Mucosa of descending colon (tissue), 3 donors: Measurements from ENCODE around the gene COL1A1. TPM values are rescaled to one million over a fixed set of nuclear protein-coding genes. Genes with fewer than 3 reads are reported as not detected.

ENCODE experiments used
- ATAC-seq: fragments of 200-7000 bp; cut with Tn5 transposase; one replicate; pipeline ENCODE4 v1.9.1; 2020; ENCODE audit warnings: mild to moderate bottlenecking, moderate library complexity
- DNase-seq, 3 donors: peaks; one replicate each; pipeline ENCODE4 v3.0.0-alpha.2; 2020
- H3K36me3 ChIP-seq: fragments of 200-600 bp; one replicate; pipeline ENCODE4 v1.8.0; 2021; ENCODE audit warnings: low read depth, mild to moderate bottlenecking
- H3K4me1 ChIP-seq: fragments of 200-600 bp; one replicate; pipeline ENCODE4 v1.8.0; 2021; ENCODE audit warnings: low read depth, mild to moderate bottlenecking
- H3K4me3 ChIP-seq: fragments of 200-600 bp; one replicate; pipeline ENCODE4 v1.8.0; 2021; ENCODE audit warnings: mild to moderate bottlenecking
- H3K9me3 ChIP-seq: fragments of 200-600 bp; one replicate; pipeline ENCODE4 v1.8.0; 2021; ENCODE audit warnings: mild to moderate bottlenecking
- intact Hi-C, 2 donors: fragments of 100-400 bp; cut with DNase I in 1 of 2; cut with micrococcal nuclease in 1 of 2; formaldehyde crosslinking; loops; one replicate each; pipeline versions ENCODE4 v1.11.0 to v1.11.1; 2022; cut with DNase I, micrococcal nuclease
- total RNA-seq, 3 donors: library from RNA; stranded (reverse); fragmentation: NEBNext Ultra II Directional in 2 of 3; extraction: Animal tissue kit (Norgen Biotek cat#: 25700) in 2 of 3; gene quantifications; one replicate each; pipeline versions ENCODE4 v1.2.1 to v1.2.4, GENCODE V29; 2021 to 2023
- TF ChIP-seq, protein P1 (sequence below): fragments of 200-600 bp; IDR thresholded peaks from one replicate; pipeline ENCODE4 v1.8.0; 2022; ENCODE audit warnings: antibody characterized with exemption, mild to moderate bottlenecking
- donor health status: DM: no; HTN: no; CAD: no; lungs with moderate emphysema.
- donor health status: DM: no; HTN: no; CAD: no.
- donor health status: DM: no; HTN: yes; CAD: no.

The COL1A1 gene
- total RNA-seq, 3 donors from 2014 or later = 53.0 to 248 (median 160) TPM

DNA sequence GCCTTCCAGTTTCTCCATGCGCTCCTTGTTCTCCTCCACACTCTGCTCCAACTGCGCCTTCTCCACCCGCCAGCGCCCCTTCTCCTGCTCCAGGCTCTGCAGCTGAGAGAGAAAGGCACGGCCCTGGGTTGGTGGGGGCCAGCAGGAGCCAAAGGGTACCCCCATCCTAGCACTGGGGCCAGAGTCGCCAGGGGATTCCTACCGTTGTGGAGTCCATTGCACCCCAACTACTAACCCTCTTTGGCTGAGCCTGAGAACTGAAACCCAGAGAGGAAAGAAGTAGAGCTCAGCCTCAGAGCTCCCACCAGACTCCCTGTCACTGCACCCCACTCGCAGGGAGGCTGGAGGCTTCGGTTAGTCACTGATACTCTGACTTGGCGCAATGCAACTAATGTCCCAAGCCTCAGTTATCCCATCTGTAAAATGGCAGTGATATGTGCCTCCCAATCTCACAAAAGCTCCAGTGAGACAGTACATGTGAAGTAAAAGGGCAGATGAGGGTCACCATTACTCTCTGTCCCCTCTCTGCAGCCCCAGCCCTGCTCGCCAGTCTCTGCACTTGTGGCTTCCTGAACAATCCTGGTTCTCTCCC, 65.2 kb downstream of the COL1A1 start:
- intact Hi-C loops = no loop called here
- DNase-seq (no peak), ATAC-seq (no peak)
- no peaks in the 10 kb centered on the region for H3K4me1 ChIP-seq
- TF ChIP-seq, protein P1, sequence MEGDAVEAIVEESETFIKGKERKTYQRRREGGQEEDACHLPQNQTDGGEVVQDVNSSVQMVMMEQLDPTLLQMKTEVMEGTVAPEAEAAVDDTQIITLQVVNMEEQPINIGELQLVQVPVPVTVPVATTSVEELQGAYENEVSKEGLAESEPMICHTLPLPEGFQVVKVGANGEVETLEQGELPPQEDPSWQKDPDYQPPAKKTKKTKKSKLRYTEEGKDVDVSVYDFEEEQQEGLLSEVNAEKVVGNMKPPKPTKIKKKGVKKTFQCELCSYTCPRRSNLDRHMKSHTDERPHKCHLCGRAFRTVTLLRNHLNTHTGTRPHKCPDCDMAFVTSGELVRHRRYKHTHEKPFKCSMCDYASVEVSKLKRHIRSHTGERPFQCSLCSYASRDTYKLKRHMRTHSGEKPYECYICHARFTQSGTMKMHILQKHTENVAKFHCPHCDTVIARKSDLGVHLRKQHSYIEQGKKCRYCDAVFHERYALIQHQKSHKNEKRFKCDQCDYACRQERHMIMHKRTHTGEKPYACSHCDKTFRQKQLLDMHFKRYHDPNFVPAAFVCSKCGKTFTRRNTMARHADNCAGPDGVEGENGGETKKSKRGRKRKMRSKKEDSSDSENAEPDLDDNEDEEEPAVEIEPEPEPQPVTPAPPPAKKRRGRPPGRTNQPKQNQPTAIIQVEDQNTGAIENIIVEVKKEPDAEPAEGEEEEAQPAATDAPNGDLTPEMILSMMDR = no peak
- no peak overlapping the region for H3K4me3 ChIP-seq
- peaks cover 3% of the 10 kb centered on the region for H3K36me3 ChIP-seq
- no peaks in the 10 kb centered on the region for H3K9me3 ChIP-seq

DNA sequence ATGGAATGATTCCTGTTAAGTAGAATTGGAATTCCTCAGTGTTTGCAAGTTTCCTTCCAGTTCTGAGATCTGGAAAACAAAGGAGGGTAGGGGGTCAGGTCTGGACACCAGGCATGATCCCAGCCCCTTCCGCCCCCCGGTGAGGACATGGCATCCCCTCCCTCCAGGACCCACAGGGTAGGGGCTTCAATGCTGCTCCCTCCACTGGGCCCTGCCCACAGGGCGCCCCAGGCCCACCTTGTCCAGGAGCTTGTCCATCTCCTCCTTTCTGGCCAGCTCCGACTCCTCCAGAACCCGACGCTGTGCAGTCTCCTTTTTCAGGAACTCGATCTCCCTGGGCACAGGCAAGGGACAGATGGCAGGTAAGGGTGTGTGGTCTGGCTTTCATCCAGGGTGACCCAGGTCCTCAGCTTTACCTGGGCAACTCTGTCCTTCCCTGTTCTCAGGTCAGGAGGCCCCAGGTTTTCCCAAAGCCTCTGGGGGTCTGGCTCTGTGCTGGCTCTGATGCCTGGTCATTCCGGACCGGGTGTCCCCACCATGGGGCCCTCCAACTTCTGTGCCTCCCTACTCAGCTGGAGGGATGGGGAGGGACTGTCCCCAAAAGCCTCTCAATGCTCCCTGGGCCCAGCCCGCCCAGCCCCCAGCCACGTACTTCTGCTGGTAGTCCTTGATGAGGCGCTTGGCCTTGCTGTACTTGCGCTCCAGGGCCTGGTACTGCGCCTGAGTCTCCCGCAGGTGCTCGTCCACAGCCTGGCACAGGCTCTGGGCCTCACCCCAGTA, 65.9 kb downstream of the COL1A1 start:
- DNase-seq (no peak), ATAC-seq (no peak)
- TF ChIP-seq, protein P1 = no peak
- Histone ChIP-seq H3K9me3 (no peaks in the 10 kb centered on the region), H3K4me3 (no peak overlapping the region), H3K4me1 (no peaks in the 10 kb centered on the region), H3K36me3 (peaks cover 3% of the 10 kb centered on the region)
- intact Hi-C loops = no loop called here

DNA sequence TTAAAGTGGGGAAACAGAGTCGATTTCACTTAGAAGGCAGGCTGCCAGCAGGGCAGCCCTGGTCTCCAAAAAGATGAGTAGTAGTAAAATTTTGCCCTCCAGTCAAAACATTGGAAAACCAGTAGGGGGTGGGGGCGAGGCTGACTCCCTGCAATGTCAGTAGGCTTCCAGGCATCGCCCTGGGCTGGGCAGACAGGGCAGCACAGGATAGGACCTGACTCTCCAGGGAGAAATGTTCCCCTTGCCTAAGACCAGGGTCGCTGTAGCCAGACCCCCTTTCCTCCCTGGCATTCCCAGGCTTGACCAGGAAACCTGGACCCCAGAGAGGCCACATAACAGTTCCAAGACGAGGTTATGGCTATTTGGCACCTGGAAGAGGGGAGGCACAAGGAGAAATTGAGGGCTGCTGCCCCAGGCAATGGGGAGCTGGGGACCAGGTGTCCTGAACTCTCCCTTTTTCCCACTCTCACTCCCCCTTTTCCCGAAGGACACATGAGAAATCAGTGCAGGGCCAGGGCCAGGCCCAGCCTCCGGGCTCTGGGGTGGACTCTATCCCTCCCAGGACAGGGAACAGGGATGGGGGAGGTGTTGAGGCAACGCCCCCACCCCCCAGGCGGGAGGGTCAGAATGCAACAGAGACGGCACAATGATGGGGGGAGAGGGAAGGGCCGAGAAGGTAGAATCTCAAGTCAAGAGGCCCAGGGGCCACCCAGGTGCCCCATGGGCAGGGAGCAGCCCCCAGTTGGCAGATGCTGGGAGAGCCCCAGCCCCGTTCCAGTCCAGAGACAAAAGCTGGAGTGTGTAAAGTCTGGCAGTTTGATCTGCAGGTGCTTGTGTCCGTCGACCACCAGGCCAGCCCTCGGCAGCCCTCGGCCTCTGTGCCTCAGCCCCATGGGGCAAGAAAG, 67.0 kb downstream of the COL1A1 start:
- H3K9me3 ChIP-seq = no peaks in the 10 kb centered on the region
- no peak overlapping the region for H3K4me3 ChIP-seq
- ATAC-seq (no peak), DNase-seq (no peak)
- intact Hi-C loops = no loop called here
- H3K4me1 ChIP-seq = peaks cover 7% of the 10 kb centered on the region
- TF ChIP-seq, protein P1 = no peak
- peaks cover 3% of the 10 kb centered on the region for H3K36me3 ChIP-seq

DNA sequence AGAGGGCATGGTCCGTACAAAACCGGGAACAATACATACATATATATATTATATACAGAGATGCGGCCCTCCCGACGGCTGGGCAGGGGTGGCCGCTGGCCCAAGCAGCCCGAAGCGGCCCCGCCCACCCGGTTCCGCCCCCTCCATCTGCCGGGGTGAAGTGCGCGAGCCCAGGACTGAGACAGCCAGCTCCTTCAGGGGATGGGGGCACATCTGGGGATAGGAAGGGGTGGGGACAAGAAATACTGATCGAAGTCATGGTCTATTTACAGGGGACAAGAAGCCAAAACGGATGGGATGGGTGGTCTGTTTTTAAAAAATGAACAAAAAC, 67.7 kb downstream of the COL1A1 start:
- peaks cover 3% of the 10 kb centered on the region for H3K36me3 ChIP-seq
- no peak overlapping the region for H3K4me3 ChIP-seq
- ATAC-seq (no peak), DNase-seq (no peak)
- intact Hi-C loops = no loop called here
- TF ChIP-seq, protein P1 = no peak
- H3K9me3 ChIP-seq = no peaks in the 10 kb centered on the region
- peaks cover 15% of the 10 kb centered on the region for H3K4me1 ChIP-seq

Other genes with a start within 250 kb of the COL1A1 start
- under 1 TPM; 0.14 to 0.60 (median 0.24) TPM for gene DLX4, start 232.4 kb downstream of the COL1A1 start, total RNA-seq
- gene DLX3, start 206.4 kb downstream of the COL1A1 start, total RNA-seq = under 1 TPM in 1 of 3 donors, not detected in 2; 0.22 TPM
- 100 to 1,000 TPM; 108 to 170 (median 108) TPM for gene ITGA3, start 145.5 kb downstream of the COL1A1 start, total RNA-seq
- 10 to 100 TPM; 51.0 to 91.6 (median 72.6) TPM for gene PDK2, start 106.3 kb downstream of the COL1A1 start, total RNA-seq
- gene SAMD14, start 71.5 kb downstream of the COL1A1 start, total RNA-seq = 1 to 10 TPM in 2 of 3 donors, under 1 TPM in 1; 0.52 to 2.6 (median 1.2) TPM
- gene PPP1R9B, start 51.0 kb downstream of the COL1A1 start, total RNA-seq = 10 to 100 TPM; 27.3 to 47.5 (median 33.1) TPM
- 10 to 100 TPM in 1 of 3 donors, 1 to 10 TPM in 1, under 1 TPM in 1; 0.64 to 30.7 (median 6.8) TPM for gene SGCA, start 35.6 kb downstream of the COL1A1 start, total RNA-seq
- 1 to 10 TPM; 1.3 to 2.8 (median 2.6) TPM for gene TMEM92, start 72.8 kb upstream of the COL1A1 start, total RNA-seq
- 10 to 100 TPM; 14.7 to 20.0 (median 18.4) TPM for gene XYLT2, start 144.5 kb upstream of the COL1A1 start, total RNA-seq
- gene MRPL27, start 171.6 kb upstream of the COL1A1 start, total RNA-seq = 10 to 100 TPM; 63.7 to 90.3 (median 80.2) TPM
- gene EME1, start 171.6 kb upstream of the COL1A1 start, total RNA-seq = 1 to 10 TPM in 2 of 3 donors, under 1 TPM in 1; 0.76 to 4.0 (median 1.8) TPM
- gene LRRC59, start 195.9 kb upstream of the COL1A1 start, total RNA-seq = 100 to 1,000 TPM in 2 of 3 donors, 10 to 100 TPM in 1; 76.8 to 143 (median 109) TPM
- gene ACSF2, start 224.6 kb upstream of the COL1A1 start, total RNA-seq = 100 to 1,000 TPM in 1 of 3 donors, 10 to 100 TPM in 2; 79.7 to 246 (median 99.4) TPM